Peyer's patch (tissue), 4 donors: ENCODE results near the gene CRX.

Experiments
- POLR2A ChIP-seq, 2 donors: fragments of 450-650 bp; IDR thresholded peaks; one replicate each; pipeline ENCODE4 v1.5.1; 2017; ENCODE audit warnings: antibody characterized with exemption in 2 of 2, mild to moderate bottlenecking in 2 of 2, moderate library complexity in 2 of 2
- TF ChIP-seq, protein P1 (sequence below), 6 experiments: fragments of 450-650 bp in 4 of 6; fragments of 200-600 bp in 2 of 6; sonication (generic) in 1 of 6; IDR thresholded peaks; one replicate each; pipeline ENCODE4 v1.5.1; 2017 to 2019; ENCODE audit warnings: antibody characterized with exemption in 6 of 6, mild to moderate bottlenecking in 3 of 6, moderate library complexity in 1 of 6

GRCh38 chr19:47779524-47780214 lies 42.1 kb upstream of the CRX start:
- no peak for TF ChIP-seq POLR2A (IDR thresholded peaks at IDR 0.05)
- TF ChIP-seq, protein P1, sequence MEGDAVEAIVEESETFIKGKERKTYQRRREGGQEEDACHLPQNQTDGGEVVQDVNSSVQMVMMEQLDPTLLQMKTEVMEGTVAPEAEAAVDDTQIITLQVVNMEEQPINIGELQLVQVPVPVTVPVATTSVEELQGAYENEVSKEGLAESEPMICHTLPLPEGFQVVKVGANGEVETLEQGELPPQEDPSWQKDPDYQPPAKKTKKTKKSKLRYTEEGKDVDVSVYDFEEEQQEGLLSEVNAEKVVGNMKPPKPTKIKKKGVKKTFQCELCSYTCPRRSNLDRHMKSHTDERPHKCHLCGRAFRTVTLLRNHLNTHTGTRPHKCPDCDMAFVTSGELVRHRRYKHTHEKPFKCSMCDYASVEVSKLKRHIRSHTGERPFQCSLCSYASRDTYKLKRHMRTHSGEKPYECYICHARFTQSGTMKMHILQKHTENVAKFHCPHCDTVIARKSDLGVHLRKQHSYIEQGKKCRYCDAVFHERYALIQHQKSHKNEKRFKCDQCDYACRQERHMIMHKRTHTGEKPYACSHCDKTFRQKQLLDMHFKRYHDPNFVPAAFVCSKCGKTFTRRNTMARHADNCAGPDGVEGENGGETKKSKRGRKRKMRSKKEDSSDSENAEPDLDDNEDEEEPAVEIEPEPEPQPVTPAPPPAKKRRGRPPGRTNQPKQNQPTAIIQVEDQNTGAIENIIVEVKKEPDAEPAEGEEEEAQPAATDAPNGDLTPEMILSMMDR (IDR thresholded peaks at IDR 0.05) = no peak
